AG09319 (cell line): ENCODE results near the gene HOMER1.

Experiments
- DNase-seq: peaks from one replicate; pipeline ENCODE4 v3.0.0-alpha.2; 2010; ENCODE audit warnings: low read depth; ENCODE audit errors: extremely low read depth
- TF ChIP-seq, protein P1 (sequence below): IDR thresholded peaks from 2 replicates; pipeline ENCODE4 v1.5.1; 2011; ENCODE audit warnings: low read depth, mild to moderate bottlenecking, inconsistent platforms, low read length, moderate library complexity

Gene HOMER1

DNA sequence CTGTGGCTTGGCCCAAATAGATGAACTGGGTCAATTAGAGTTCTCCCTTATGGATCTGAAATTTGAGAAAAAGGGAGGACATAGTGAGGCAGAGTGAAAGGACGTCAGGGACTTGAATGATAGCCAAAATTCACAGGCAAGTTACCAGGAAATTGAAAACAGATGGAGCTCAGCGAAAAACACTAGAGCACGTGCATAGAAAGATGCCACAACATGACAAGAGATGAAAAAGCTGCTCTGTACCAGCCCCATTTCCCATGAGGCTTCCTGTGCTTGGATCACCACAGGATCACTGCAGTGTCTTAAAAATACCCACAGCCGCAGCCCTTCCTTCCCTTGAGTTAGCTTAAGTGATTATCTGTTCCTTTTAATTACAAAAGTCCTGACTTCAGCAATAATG, 39.0 kb upstream of the HOMER1 start:
- peak; percentile 49 for DNase-seq
- TF ChIP-seq, protein P1, sequence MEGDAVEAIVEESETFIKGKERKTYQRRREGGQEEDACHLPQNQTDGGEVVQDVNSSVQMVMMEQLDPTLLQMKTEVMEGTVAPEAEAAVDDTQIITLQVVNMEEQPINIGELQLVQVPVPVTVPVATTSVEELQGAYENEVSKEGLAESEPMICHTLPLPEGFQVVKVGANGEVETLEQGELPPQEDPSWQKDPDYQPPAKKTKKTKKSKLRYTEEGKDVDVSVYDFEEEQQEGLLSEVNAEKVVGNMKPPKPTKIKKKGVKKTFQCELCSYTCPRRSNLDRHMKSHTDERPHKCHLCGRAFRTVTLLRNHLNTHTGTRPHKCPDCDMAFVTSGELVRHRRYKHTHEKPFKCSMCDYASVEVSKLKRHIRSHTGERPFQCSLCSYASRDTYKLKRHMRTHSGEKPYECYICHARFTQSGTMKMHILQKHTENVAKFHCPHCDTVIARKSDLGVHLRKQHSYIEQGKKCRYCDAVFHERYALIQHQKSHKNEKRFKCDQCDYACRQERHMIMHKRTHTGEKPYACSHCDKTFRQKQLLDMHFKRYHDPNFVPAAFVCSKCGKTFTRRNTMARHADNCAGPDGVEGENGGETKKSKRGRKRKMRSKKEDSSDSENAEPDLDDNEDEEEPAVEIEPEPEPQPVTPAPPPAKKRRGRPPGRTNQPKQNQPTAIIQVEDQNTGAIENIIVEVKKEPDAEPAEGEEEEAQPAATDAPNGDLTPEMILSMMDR: no peak

DNA sequence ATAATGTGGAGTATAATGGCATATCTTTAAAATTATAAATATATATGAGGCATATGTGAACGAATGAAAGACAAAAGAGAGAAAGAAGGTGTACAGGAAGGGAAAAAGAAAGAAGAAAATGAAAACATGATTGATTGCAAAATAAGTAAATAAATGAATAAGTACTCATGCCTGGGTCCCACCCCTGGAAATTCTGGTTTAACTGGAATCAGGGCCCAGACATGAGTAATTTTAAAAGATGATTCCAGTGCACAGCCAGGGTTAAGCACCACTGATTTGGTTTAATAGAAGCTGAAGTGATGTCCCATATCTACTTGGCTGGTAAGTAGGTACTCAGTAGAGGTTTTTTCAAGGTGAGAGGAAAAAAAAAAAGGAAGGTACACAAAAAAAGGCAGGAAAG, 34.0 kb upstream of the HOMER1 start:
- DNase-seq: no peak
- TF ChIP-seq, protein P1: no peak

DNA sequence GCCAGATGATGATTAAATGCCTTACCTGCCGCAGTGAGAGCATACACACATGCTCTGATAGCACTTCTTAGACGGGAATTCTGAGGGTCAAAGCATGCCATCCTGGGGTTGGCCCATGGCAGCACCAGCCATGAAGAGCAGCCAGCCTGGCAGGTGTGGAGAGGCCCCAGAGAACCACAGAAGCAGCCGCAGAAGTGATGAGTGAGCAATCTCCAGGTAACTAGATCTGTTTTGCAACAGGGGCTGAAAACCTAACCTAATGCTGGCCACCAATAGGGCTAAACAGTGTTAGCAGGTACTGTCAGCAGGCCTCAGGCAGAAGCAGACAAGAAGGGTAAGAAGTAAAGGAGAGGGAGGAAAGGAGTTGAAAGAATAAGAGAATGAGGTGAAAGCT, 33.5 kb upstream of the HOMER1 start:
- DNase-seq: no peak
- TF ChIP-seq, protein P1: no peak

DNA sequence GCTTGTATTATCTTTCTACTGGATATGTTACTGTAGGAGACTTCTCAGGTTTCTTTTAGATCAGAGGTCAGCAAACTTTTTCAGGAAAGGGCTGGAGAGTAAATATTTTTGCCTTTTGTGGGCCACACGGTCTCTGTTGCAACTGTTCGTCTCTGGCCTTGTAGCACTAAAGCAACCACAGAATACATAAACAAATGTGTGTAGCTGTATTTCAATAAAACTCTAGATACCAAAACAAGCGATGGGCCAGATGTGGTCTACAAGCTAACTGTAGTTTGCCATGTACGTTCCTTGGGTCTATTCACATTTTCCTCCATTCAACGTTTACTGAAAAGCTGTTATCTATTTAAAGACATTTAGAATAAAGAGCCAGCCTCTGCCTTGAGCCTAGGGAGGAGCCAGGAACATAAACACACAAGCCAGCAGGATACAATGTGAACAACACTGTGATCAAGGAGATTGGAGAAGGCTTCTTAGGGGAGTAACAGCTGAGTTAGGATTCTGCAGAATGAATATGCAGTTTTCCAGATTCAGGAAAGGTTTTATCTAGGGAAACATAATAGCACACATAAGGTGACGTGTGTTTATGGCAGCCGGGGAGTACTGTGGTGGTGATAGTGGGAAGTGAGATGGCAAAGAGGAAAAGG, 33.0 kb upstream of the HOMER1 start:
- peak; percentile 54 for DNase-seq

DNA sequence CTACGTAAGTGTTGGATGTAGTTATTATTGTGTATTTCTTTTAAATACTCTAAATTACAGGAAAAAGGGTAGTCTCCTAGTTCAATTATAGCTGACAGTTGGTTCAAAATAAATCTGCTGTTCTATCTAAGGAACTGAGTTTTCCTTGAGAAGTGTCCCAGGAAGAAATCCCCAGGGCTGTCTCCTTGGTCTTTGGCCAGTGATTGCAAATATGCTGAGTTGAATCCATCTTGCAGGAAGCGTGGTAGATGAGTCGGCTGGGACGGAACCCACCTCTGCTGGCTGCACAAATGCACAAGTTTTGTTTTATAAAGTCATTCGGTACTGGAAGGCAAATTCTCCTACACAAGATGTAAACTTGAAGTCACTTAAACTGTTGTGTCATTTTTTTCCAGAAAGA, 30.2 kb upstream of the HOMER1 start:
- TF ChIP-seq, protein P1: no peak
- DNase-seq: no peak

More for the DNA sequence above, 33.0 kb upstream of the HOMER1 start:
- TF ChIP-seq, protein P1: no peak

DNA sequence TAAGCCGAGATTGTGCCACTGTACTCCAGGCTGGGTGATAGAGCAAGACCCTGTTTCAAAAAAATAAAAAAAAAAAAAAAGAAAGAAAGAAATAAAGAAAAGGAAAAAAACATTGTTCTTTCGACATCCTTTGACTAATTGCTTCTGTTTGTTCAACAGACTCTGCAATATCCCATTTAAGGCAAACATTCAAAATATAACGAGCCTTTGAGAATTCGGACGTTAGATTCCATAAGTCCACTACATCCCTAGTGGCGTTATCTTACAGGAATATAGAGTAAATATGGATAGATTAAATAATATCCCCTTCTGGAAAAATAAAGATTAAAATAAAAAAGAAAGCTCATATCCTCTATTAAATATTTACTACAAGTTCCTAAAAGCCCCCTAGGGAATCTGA, 27.0 kb upstream of the HOMER1 start:
- TF ChIP-seq, protein P1: no peak
- DNase-seq: no peak

DNA sequence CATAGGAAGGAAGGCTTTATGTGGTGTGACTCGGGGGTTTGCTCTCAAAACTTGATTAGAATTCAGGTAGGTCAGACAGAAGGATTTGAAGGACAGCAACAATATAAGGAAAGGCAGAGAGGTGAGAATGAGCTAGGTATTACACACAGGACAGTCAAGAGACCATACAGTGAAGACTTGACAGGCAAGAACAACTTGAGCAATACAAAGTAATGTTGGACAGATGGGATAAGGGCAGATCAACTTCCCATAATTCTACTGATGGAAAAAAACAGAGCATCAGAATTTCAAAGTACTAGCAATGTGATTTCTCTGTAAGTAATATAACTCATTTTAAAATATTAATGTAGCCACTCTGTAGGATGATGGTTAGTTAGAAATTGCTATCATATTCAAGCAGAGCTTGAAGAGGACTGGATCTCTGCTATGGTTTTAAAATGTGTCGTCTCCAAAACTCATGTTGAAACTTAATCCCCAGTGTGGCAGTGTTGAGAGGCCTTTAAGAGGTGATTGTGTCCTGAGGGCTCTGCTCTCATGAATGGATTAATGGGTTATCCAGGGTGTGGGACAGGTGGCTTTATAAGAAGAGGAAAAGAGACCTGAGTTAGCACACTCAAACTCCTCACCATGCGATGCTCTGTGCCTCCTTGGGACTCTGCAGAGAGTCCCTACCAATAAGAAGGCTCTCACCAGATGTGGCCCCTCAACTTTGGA, 22.4 kb upstream of the HOMER1 start:
- TF ChIP-seq, protein P1: no peak
- DNase-seq: no peak
